Inferior parietal cortex (tissue), 1 donor: ENCODE measurements around the gene ADAMTS9.
A peak's percentile ranks its signal among the peaks of the same experiment; 100 is the strongest.

Experiments
- DNase-seq: peaks from one replicate; pipeline ENCODE4 v3.0.0-alpha.2; 2016; ENCODE audit errors: extremely low spot score

The ADAMTS9 gene

GRCh38 chr3:64686446-64686908, 1.3 kb downstream of the ADAMTS9 start:
- peak; percentile 8 for DNase-seq

DNA sequence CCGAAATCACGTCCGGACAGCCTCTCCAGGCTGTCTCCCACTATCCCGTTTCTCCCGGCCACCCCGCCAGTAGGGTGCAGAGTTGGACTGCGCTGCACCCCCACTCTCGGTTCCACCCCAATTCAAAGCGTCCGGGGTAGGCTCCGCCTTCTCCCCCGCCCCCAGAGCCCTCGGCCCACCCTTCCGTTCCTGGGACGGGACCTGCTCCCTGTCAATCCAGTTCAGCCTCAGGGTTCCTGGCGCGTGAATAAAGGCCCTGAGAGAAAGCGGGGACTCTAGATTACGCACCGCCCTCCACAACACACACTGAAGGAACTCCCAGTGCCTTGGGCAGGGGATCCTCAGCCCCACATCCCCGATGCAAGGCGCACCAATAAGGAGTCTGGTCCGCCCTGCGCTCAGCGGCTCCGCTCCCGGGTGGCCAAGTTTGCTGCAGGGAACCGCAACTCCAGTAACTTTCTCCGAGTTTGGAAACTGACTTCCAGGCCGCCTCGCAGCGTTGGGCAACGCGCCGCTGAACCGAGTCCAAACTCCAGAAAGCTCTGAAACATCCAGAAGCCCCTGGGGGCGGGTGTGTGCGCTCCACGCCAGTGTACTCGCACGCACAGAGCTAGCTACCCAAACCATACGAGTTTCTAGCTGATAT, 1.9 kb downstream of the ADAMTS9 start:
- DNase-seq: peak; percentile 30

DNA sequence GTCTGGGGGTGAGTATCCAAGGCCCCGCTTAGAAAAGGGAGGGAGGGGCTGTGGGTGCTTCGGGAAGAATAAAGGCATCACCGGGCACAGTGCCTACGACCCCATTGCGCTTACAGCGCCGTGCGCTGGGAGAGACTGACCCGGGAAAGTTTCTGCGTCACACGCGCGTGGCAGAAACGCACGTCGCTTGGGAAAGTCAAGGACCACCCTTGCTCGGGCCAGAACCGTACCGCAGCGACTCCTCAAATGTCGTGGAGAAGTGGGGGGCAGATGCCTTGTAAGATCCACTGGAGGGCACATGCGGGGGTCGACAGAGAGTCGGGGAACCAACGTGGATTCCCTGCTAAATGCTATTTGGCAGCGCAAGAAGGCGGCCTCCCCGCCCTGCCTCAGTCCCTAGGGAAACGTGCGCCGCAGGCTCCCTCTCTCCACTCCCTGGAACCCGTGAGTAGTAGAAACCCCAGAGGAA, 2.4 kb downstream of the ADAMTS9 start:
- no peak for DNase-seq

GRCh38 chr3:64684715-64685261, 3.0 kb downstream of the ADAMTS9 start:
- DNase-seq: no peak

- no peak for DNase-seq
Measured at GRCh38 chr3:64681827-64682226, 6.0 kb downstream of the ADAMTS9 start.

- no peak for DNase-seq
Measured at GRCh38 chr3:64681015-64681414, 6.8 kb downstream of the ADAMTS9 start.

DNA sequence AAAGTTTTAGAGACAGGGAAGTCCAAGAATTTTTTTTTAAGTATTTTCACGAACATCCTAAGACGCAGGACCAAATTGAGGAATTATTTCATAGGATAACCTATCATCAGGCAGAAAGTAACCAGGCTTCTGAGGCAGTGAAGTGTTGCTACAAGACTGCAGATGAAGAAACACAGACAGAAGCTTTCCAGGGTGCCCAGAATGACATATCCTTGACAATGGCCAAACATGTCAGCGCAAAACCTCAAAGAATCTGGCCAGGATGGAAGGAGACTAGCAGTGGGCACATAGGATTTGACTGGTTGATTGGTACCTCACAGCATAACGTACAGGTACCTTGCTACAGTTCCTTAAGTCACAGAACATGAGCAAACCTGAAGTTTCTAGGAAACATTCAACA, 7.5 kb downstream of the ADAMTS9 start:
- no peak for DNase-seq

GRCh38 chr3:64677961-64678716, 9.7 kb downstream of the ADAMTS9 start:
- DNase-seq: no peak

DNA sequence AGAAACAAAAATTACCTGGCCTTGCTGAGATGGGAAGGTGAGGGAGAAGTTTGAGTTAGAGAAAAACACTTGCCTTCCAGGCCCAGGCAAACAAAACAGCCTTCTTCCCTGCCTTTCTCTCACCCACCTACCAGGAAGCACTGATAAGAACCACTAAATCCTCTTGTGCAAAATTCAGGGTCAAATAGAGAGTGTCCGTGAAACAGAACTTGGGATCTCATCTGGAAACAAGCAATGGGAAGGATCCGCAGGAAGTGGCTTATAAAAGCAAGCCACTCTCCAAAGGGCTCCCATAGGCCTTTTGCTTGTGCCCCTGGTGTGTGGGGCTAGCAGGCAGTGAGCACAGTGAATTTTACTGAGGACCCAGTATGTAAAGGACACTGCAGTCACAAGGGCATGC, 11.0 kb downstream of the ADAMTS9 start:
- no peak for DNase-seq

DNA sequence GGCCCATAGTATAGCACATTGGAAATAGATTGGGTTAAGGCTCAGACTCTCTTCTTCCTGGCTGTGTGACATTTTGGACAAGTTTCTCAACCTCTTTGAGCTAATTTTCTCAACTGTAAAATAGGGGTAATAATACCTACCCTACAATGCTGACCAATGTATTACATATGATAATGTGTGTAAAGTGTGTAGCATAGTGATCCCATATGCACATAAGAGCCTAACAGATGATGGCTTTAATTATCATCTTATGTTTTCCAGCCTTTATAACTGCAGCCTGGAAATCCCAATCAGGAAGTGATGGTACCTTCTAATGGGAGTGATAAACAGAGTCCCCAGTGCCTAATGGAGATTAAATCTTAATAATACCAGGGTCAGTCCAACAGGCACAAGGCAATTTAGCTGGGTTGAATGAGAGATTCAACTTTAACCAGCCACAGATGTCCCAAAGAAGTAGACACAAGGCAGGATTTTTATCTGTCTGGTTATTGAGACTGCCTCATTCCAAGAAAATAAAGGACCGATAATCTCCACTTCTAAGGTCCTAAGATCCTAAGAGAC, 12.0 kb downstream of the ADAMTS9 start:
- DNase-seq: no peak

DNA sequence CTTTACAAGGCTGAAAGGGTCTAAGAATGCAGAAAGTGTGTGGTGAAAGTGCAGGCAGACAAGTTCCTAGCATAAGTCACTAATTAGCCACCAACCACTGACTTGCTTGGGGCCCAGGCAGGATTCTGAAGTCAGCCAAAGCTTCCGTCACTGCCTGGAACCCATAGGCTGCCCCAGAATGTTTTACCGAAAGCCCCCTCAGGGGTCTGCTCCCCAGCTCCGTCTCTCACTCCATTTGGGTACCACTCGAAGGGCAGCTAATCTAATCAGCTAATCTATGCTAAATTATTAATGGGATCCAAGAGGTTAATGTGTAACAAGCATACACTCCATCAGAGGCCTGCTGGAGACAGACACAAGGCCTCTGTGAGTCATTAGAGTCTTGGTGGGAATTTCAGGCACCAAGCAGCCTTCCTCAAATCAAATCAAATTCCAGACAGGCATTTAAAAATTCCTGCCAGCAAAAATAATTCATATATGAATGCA, 13.2 kb downstream of the ADAMTS9 start:
- no peak for DNase-seq

DNA sequence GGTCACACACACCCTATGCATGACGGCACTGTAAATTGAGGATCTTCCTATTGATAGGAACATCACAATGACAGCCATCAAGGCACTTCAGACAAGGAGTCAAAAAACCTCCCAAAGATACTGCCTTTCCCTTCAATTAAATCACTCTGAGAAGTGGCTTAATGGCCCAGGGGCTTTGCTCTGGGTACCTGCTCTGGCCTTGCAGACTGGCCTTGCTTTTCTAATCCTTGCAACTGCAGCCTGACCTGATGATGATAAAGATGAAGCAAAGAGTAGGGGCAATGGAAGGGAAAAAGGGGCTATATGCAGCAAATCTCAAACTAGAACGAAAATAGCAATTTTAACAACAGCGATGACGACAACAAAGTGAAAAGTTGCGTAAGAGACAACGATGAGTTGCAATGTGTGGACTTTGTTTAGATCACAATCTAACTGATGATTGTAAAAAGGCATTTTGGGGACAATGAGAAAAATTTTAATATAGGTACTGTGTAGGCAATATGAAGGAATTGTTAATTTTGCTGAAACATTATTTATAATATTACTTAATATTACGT, 14.6 kb downstream of the ADAMTS9 start:
- no peak for DNase-seq

DNA sequence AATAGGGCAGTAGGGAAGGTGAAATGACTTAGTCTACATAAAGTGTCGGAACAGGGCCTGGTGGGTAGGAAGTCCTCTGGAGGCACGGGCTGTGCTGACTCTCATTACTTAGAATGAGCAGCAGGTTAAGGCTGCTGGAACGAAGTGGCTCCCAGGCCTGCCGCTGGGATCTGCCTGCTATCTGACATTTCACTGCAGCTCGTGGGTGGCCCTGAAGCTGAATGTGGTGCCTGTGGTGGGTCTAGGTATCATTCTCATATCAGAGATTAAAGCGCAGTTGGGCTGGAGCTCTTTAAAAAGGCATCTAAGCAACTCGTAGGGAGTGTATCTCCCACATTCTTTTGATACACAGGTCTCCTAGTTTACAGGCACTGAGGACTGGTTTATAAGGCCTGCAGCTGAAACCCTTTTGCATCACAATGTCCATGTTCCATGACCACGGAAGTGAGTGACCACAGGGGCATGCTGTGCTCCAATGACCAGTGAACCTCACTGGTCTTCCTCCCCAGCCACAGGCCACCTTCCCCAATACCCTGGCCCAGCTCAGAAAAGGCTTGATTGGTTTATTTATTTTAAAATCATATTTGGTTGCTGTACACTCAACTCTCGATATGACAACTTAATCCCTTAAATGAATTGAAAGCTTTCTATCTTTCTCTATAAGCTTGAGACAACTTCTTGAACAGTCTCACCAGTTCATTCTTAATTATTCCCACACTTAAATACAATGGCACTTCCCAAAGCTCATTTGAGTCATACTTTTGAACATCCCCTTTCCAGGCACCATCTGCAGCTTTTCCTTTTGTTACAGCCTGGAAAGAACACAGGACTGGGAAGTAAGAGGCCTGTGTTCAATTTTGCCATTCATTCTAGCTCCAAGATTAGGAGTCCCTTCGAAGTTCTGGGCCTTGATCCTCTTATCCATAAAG, 19.0 kb downstream of the ADAMTS9 start:
- no peak for DNase-seq

GRCh38 chr3:64667887-64668581, 19.8 kb downstream of the ADAMTS9 start:
- DNase-seq: no peak

DNA sequence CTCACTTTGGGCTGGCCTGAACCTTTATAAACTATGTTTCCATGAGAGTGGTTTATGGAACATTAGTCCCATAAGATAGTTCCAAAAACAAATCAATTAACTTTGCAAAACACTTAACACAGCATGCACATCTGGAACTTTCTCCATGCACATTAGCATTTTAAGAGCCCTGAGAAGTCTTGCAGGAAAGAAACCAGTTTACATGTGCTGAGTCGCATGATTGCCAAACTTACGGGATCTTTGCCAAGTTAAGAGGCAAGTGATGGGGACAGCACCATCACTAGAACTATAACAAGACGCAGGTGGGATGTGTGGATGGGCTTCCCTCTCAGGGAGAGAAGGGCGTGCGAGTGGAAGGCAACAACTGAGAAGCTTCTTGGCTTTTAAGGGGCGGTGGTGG, 20.7 kb downstream of the ADAMTS9 start:
- no peak for DNase-seq

- DNase-seq: no peak
Measured at GRCh38 chr3:64666171-64666588, 21.6 kb downstream of the ADAMTS9 start.

DNA sequence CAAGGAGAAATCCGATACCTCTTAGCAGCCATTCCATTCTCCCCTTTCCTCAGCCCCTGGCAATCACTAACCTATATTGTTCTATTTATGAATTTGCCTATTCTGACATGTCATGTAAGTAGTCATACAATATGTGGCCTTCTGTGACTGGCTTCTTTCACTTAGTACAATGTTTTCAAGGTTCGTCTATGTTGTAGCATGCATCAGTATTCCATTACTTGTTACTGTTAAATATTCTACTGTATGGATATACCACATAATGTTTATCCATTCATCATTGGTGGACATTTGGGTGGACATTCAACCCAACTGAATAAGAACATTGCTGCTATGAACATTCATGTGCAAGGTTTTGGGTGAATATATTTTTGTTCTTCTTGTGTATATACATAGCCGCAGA, 23.4 kb downstream of the ADAMTS9 start:
- DNase-seq: no peak

- DNase-seq: no peak
Measured at GRCh38 chr3:64659617-64659978, 28.2 kb downstream of the ADAMTS9 start.

DNA sequence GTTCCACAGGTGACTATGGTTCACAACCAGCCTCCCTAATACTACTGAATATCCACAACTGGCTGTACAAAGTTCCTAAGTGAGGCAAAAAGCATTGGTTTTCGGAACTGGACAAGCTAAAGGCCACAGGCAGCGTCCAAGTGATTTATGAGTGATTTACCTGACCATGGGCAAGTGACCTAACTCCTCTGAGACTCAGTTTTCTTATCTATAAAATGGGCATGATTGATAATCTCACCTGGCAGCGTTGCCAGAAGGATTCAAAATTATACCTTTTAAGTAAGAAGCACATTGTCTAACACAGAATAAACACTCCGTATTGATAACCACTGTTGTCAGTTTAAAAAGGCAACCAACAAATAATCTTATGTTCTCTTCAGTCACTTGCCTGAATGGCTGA, 29.8 kb downstream of the ADAMTS9 start:
- DNase-seq: no peak

DNA sequence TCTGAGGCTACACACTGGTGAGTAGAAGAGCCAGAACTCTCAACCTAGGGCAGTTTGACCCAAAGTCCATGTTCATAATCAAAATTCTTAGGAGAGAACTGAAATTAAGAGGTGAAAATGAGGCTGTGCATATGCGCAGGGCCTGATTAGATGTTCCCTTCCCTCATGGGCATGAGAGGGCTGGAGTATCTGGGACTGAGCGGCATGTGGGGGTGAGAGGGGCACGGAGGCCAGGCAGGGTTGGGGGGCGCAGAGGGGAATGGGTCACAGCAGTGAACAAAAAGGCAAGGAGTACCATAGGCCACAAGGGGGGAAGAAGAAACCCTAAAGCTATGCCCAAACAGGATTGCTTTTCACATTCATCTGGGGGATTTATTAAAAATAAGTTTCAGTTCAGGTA, 31.3 kb downstream of the ADAMTS9 start:
- no peak for DNase-seq

- DNase-seq: no peak
Measured at GRCh38 chr3:64655160-64655559, 32.6 kb downstream of the ADAMTS9 start.
